Mesothelial cell of epicardium (in vitro differentiated cells): ENCODE results near the gene GCG. TPM values are rescaled to one million over a fixed set of nuclear protein-coding genes. Genes with fewer than 3 reads are reported as not detected.

Experiments
- DNase-seq, 2 experiments: peaks; one replicate each; pipeline ENCODE4 v3.0.0; 2021; ENCODE audit warnings: low spot score in 2 of 2; ENCODE audit not compliant: unreplicated experiment in 2 of 2
- H3K27ac Mint-ChIP-seq: 2 replicates; pipeline ENCODE4 v1.8.0; 2021; ENCODE audit warnings: mixed read lengths
- H3K27me3 Mint-ChIP-seq: 2 replicates; pipeline ENCODE4 v1.8.0; 2021; ENCODE audit warnings: low read depth, mixed read lengths
- H3K36me3 Mint-ChIP-seq: 2 replicates; pipeline ENCODE4 v1.8.0; 2021; ENCODE audit warnings: mixed read lengths
- H3K4me1 Mint-ChIP-seq: 2 replicates; pipeline ENCODE4 v1.8.0; 2021; ENCODE audit warnings: mixed read lengths
- H3K4me3 Mint-ChIP-seq: 2 replicates; pipeline ENCODE4 v1.8.0; 2021; ENCODE audit warnings: mild to moderate bottlenecking, moderate library complexity, mixed read lengths
- H3K9me3 Mint-ChIP-seq: 2 replicates; pipeline ENCODE4 v1.8.0; 2021; ENCODE audit warnings: mixed read lengths
- total RNA-seq: library from RNA; stranded (reverse); gene quantifications from 3 replicates; pipeline ENCODE4 v1.2.1, GENCODE V29; 2021
- TF ChIP-seq, protein P1 (sequence below): fragments of 200-600 bp; sonication (generic); IDR thresholded peaks from one replicate; pipeline ENCODE4 v1.5.0; 2021; ENCODE audit warnings: antibody characterized with exemption; ENCODE audit not compliant: unreplicated experiment

Gene GCG
- total RNA-seq, 1 donor from 2014 or later = 0.29 TPM

DNA sequence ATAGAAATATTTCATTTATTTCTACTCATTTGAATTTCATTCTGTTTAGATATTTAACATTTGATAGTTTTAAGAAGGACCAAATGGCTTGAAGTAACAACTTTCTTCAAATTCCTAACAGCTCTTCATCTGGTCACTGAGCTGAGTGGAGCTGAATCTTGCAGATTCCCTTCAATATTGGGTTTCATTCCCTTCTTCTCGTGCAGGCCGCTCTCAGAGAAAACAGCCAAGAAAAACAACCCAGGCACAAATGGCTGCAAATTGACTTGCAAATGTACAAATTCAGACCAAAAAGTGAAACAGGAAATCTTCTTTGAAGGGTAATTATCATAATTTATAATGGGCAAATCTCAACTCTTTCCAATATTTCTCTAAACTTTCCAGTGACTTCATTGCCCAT, 30.3 kb upstream of the GCG start:
- no peak for DNase-seq
- no peak overlapping the region for H3K27ac Mint-ChIP-seq
- no peaks in the 10 kb centered on the region for H3K9me3 Mint-ChIP-seq
- H3K36me3 Mint-ChIP-seq = no peaks in the 10 kb centered on the region
- TF ChIP-seq, protein P1, sequence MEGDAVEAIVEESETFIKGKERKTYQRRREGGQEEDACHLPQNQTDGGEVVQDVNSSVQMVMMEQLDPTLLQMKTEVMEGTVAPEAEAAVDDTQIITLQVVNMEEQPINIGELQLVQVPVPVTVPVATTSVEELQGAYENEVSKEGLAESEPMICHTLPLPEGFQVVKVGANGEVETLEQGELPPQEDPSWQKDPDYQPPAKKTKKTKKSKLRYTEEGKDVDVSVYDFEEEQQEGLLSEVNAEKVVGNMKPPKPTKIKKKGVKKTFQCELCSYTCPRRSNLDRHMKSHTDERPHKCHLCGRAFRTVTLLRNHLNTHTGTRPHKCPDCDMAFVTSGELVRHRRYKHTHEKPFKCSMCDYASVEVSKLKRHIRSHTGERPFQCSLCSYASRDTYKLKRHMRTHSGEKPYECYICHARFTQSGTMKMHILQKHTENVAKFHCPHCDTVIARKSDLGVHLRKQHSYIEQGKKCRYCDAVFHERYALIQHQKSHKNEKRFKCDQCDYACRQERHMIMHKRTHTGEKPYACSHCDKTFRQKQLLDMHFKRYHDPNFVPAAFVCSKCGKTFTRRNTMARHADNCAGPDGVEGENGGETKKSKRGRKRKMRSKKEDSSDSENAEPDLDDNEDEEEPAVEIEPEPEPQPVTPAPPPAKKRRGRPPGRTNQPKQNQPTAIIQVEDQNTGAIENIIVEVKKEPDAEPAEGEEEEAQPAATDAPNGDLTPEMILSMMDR = no peak
- no peak overlapping the region for H3K4me3 Mint-ChIP-seq
- H3K27me3 Mint-ChIP-seq = no peaks in the 10 kb centered on the region
- no peaks in the 10 kb centered on the region for H3K4me1 Mint-ChIP-seq

DNA sequence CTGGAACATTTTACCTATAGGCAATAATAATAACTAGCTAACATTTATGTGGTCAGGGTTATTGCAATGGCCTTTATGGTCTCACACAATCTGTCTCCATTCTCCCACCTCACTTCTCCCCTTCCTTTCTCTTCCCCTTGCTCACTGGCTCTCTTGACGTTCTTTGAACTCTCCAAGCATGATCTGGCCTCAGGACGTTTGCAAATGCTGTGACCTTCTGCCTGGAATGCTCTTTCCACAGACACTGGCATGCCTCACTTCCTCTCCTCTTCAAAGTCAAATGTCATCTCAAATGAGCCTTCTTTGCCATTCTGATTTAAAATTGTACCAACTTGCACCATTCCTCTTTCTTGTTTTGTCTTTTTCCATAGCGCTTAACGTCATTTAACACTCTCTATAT, 25.3 kb upstream of the GCG start:
- Mint-ChIP-seq H3K4me1 (no peaks in the 10 kb centered on the region), H3K27me3 (no peaks in the 10 kb centered on the region), H3K36me3 (no peaks in the 10 kb centered on the region), H3K27ac (no peak overlapping the region), H3K9me3 (no peaks in the 10 kb centered on the region), H3K4me3 (no peak overlapping the region)
- no peak for DNase-seq
- TF ChIP-seq, protein P1 = no peak

DNA sequence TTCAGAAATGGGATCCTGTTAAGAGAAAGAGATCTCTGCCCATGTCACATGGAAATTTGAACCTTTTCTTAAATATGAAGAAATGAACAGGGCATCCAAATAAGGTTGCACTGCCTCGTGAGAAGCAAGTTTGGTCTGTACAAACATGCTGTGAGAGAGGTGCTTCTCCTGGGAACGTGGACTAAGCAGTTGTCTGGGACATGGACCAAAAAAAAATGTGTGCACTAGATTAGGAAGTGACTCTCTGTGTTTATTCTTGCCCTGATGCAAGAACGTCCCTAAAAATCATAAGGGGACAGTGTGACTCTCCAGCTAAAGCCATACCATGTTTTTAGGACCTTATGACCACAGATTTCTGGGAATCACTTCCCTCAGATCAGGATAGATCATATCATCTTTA, 23.7 kb upstream of the GCG start:
- no peak overlapping the region for H3K4me3 Mint-ChIP-seq
- TF ChIP-seq, protein P1 = no peak
- H3K4me1 Mint-ChIP-seq = no peaks in the 10 kb centered on the region
- H3K27me3 Mint-ChIP-seq = no peaks in the 10 kb centered on the region
- no peak overlapping the region for H3K27ac Mint-ChIP-seq
- no peak for DNase-seq
- no peaks in the 10 kb centered on the region for H3K36me3 Mint-ChIP-seq
- no peaks in the 10 kb centered on the region for H3K9me3 Mint-ChIP-seq

DNA sequence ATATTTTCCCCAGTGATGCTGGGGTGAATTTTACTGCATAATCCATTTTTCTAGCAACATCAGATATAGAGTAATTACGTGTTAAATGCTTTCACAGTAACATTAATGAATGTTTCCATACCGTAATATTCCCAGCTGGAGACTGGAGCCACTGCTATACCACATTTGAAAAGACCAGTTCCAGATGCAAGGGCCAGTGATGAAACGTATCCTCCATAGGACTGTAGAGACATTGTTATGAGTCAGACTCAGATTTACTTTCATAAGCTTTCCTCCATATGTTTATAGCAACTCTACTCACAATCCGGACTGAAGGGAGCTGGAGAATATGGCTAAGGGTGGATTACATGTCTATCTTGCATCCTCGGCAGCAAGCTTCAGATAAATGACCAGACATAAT, 22.7 kb upstream of the GCG start:
- DNase-seq = no peak
- Mint-ChIP-seq H3K9me3 (no peaks in the 10 kb centered on the region), H3K4me1 (no peaks in the 10 kb centered on the region), H3K36me3 (no peaks in the 10 kb centered on the region), H3K27ac (no peak overlapping the region), H3K4me3 (no peak overlapping the region), H3K27me3 (no peaks in the 10 kb centered on the region)
- TF ChIP-seq, protein P1 = no peak

DNA sequence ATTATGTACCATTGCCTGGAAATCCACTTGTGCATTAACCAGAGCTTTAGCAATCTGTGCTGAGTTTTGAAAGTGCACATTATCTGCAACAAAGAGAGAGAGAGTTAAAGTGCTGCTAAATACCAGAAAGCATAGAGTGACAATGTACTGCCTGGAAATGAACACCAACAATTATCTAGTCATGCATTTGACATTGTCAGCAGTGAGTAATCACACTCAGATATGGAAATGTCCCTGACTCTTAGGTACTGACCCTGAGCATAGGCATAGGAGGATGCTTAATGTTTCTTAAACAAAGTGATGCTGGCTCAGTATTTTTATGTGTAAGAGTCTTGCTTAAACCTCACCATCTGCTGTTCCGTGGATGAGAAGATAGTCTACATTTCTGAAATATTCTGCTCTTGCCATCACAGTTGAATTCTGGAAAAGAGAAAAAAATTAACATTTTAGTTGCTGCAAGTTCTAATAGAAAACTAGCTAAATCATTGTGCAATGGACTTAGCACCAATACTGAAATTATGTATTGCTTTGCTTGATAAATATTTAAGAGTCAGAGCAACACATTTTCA, 20.8 kb upstream of the GCG start:
- H3K27me3 Mint-ChIP-seq = peaks cover 3% of the 10 kb centered on the region
- H3K4me1 Mint-ChIP-seq = no peaks in the 10 kb centered on the region
- no peak for DNase-seq
- H3K27ac Mint-ChIP-seq = no peak overlapping the region
- H3K4me3 Mint-ChIP-seq = no peak overlapping the region
- H3K9me3 Mint-ChIP-seq = no peaks in the 10 kb centered on the region
- TF ChIP-seq, protein P1 = no peak
- H3K36me3 Mint-ChIP-seq = no peaks in the 10 kb centered on the region

DNA sequence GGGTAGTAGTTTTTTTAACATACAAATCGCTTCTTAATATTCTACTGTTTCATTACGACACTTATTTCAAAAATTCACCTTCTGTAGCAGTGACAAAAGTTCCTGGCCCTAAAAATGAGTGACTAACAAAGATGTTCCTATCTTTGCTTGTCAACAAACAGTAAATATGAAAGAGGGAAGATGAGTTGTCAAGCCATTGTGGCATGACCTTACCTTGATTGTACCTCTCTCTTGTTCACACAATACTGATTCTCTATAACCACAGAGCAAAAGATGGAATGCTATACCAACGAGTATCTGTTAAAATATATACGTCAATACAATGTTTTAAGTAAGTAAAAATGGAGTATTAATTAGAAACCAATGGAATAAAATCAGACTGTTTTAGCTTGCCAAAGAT, 14.7 kb upstream of the GCG start:
- no peak for DNase-seq
- H3K4me1 Mint-ChIP-seq = no peaks in the 10 kb centered on the region

More for the DNA sequence above, 14.7 kb upstream of the GCG start:
- Mint-ChIP-seq H3K36me3 (no peaks in the 10 kb centered on the region), H3K9me3 (no peaks in the 10 kb centered on the region), H3K27ac (no peak overlapping the region), H3K4me3 (no peak overlapping the region), H3K27me3 (peaks cover 3% of the 10 kb centered on the region)
- TF ChIP-seq, protein P1 = no peak
